T-helper 1 cell treated with Interleukin-12 subunit alpha and Interleukin-12 subunit beta and Interleukin-4 antibody, amounts not matched to agents 30 μg/mL and 1 μg/mL, for 36 hours (primary cell): ENCODE results near the gene AZGP1.
"Not testable (repeated sequence)": the region's sequence is repeated elsewhere in the genome, so short reads cannot be mapped to it uniquely, and the experiment has no call there.

Source experiments
- H3K27ac Mint-ChIP-seq: one replicate; pipeline ENCODE4 v1.8.0; 2021; ENCODE audit warnings: mild to moderate bottlenecking, mixed read lengths
- H3K27me3 Mint-ChIP-seq: one replicate; pipeline ENCODE4 v1.8.0; 2021; ENCODE audit warnings: low read depth, mixed read lengths
- H3K36me3 Mint-ChIP-seq: one replicate; pipeline ENCODE4 v1.8.0; 2021; ENCODE audit warnings: low read depth, mixed read lengths
- H3K4me1 Mint-ChIP-seq: one replicate; pipeline ENCODE4 v1.8.0; 2021; ENCODE audit warnings: low read depth, mixed read lengths
- H3K4me3 Mint-ChIP-seq: one replicate; pipeline ENCODE4 v1.8.0; 2021; ENCODE audit warnings: mild to moderate bottlenecking, moderate library complexity, mixed read lengths
- H3K9me3 Mint-ChIP-seq: one replicate; pipeline ENCODE4 v1.8.0; 2021; ENCODE audit warnings: mixed read lengths

AZGP1 gene

GRCh38 chr7:99949645-99950228 is 26.1 kb downstream of the AZGP1 start:
- Mint-ChIP-seq H3K27me3 (peaks cover 8% of the 10 kb centered on the region), H3K4me1 (peaks cover 2% of the 10 kb centered on the region), H3K27ac (no peak overlapping the region), H3K36me3 (no peaks in the 10 kb centered on the region), H3K4me3 (no peak overlapping the region), H3K9me3 (peaks cover 14% of the 10 kb centered on the region)

- Mint-ChIP-seq H3K4me1 (peaks cover 8% of the 10 kb centered on the region), H3K27ac (no peak overlapping the region), H3K4me3 (no peak overlapping the region), H3K9me3 (peaks cover 14% of the 10 kb centered on the region), H3K36me3 (no peaks in the 10 kb centered on the region), H3K27me3 (peaks cover 12% of the 10 kb centered on the region)
Observed at GRCh38 chr7:99947608-99948007, 28.2 kb downstream of the AZGP1 start.

- peaks cover 8% of the 10 kb centered on the region for H3K4me1 Mint-ChIP-seq
- no peak overlapping the region for H3K27ac Mint-ChIP-seq
- peaks cover 16% of the 10 kb centered on the region for H3K27me3 Mint-ChIP-seq
- peaks cover under 1% of the 10 kb centered on the region for H3K9me3 Mint-ChIP-seq
- no peaks in the 10 kb centered on the region for H3K36me3 Mint-ChIP-seq
- H3K4me3 Mint-ChIP-seq, result no peak overlapping the region
Observed at GRCh38 chr7:99944497-99945070, 31.2 kb downstream of the AZGP1 start.

GRCh38 chr7:99943641-99944496 is 32.0 kb downstream of the AZGP1 start:
- Mint-ChIP-seq H3K27ac (no peak overlapping the region), H3K4me1 (peaks cover 8% of the 10 kb centered on the region), H3K4me3 (no peak overlapping the region), H3K36me3 (no peaks in the 10 kb centered on the region), H3K9me3 (peaks cover 6% of the 10 kb centered on the region), H3K27me3 (peaks cover 22% of the 10 kb centered on the region)

GRCh38 chr7:99938296-99938695 is 37.5 kb downstream of the AZGP1 start:
- Mint-ChIP-seq H3K27ac (no peak overlapping the region), H3K9me3 (peaks cover 14% of the 10 kb centered on the region), H3K27me3 (peaks cover 19% of the 10 kb centered on the region), H3K4me1 (peaks cover 4% of the 10 kb centered on the region), H3K4me3 (no peak overlapping the region), H3K36me3 (no peaks in the 10 kb centered on the region)

- not testable (repeated sequence) for H3K4me1 Mint-ChIP-seq, H3K36me3 Mint-ChIP-seq, H3K4me3 Mint-ChIP-seq, H3K27ac Mint-ChIP-seq
- Mint-ChIP-seq H3K27me3 (peaks cover 13% of the 10 kb centered on the region), H3K9me3 (peaks cover 14% of the 10 kb centered on the region)
Observed at GRCh38 chr7:99935009-99935408, 40.8 kb downstream of the AZGP1 start.

- Mint-ChIP-seq H3K27ac (no peak overlapping the region), H3K4me1 (peaks cover 23% of the 10 kb centered on the region), H3K27me3 (peaks cover 28% of the 10 kb centered on the region), H3K9me3 (no peaks in the 10 kb centered on the region), H3K36me3 (no peaks in the 10 kb centered on the region), H3K4me3 (no peak overlapping the region)
Observed at GRCh38 chr7:99930376-99930775, 45.5 kb downstream of the AZGP1 start.

- peaks cover 20% of the 10 kb centered on the region for H3K4me1 Mint-ChIP-seq
- H3K9me3 Mint-ChIP-seq, result no peaks in the 10 kb centered on the region
- peak overlapping the region; percentile 48 for H3K4me3 Mint-ChIP-seq
- no peaks in the 10 kb centered on the region for H3K36me3 Mint-ChIP-seq
- H3K27me3 Mint-ChIP-seq, result peaks cover 30% of the 10 kb centered on the region
- no peak overlapping the region for H3K27ac Mint-ChIP-seq
Observed at GRCh38 chr7:99929730-99930053, 46.1 kb downstream of the AZGP1 start.

GRCh38 chr7:99928994-99929729 is 46.7 kb downstream of the AZGP1 start, which contains the start of gene GJC3:
GJC3 (minus strand) TSS chr7:99929620; CDS start chr7:99929620, 0 bp downstream.
- no peaks in the 10 kb centered on the region for H3K36me3 Mint-ChIP-seq
- H3K9me3 Mint-ChIP-seq, result no peaks in the 10 kb centered on the region
- H3K27me3 Mint-ChIP-seq, result peaks cover 32% of the 10 kb centered on the region
- no peak within 1 kb of the TSS for H3K27ac Mint-ChIP-seq
- H3K4me3 Mint-ChIP-seq, result peak within 1 kb of the TSS; percentile 48
- H3K4me1 Mint-ChIP-seq, result peaks cover 20% of the 10 kb centered on the region

GRCh38 chr7:99928188-99928587 is 47.6 kb downstream of the AZGP1 start:
- H3K4me3 Mint-ChIP-seq, result no peak overlapping the region

GRCh38 chr7:99927536-99927935 is 48.3 kb downstream of the AZGP1 start:
- Mint-ChIP-seq H3K9me3 (no peaks in the 10 kb centered on the region), H3K27ac (no peak overlapping the region), H3K27me3 (peaks cover 32% of the 10 kb centered on the region), H3K4me1 (peaks cover 20% of the 10 kb centered on the region), H3K4me3 (no peak overlapping the region), H3K36me3 (no peaks in the 10 kb centered on the region)

More at GRCh38 chr7:99928188-99928587, 47.6 kb downstream of the AZGP1 start:
- Mint-ChIP-seq H3K9me3 (no peaks in the 10 kb centered on the region), H3K27ac (no peak overlapping the region), H3K4me1 (peaks cover 20% of the 10 kb centered on the region), H3K36me3 (no peaks in the 10 kb centered on the region), H3K27me3 (peaks cover 32% of the 10 kb centered on the region)

GRCh38 chr7:99926321-99926720 is 49.5 kb downstream of the AZGP1 start:
- H3K27ac Mint-ChIP-seq, result no peak overlapping the region
- peaks cover 4% of the 10 kb centered on the region for H3K36me3 Mint-ChIP-seq
- peaks cover 32% of the 10 kb centered on the region for H3K27me3 Mint-ChIP-seq
- no peak overlapping the region for H3K4me3 Mint-ChIP-seq
- H3K9me3 Mint-ChIP-seq, result no peaks in the 10 kb centered on the region
- H3K4me1 Mint-ChIP-seq, result peaks cover 20% of the 10 kb centered on the region

GRCh38 chr7:99923200-99923599 is 52.6 kb downstream of the AZGP1 start:
- Mint-ChIP-seq H3K9me3 (no peaks in the 10 kb centered on the region), H3K27ac (no peak overlapping the region), H3K36me3 (peaks cover 9% of the 10 kb centered on the region), H3K27me3 (peaks cover 24% of the 10 kb centered on the region), H3K4me3 (no peak overlapping the region), H3K4me1 (peaks cover 9% of the 10 kb centered on the region)

GRCh38 chr7:99920149-99920548 is 55.7 kb downstream of the AZGP1 start:
- peak overlapping the region; percentile 91 for H3K4me3 Mint-ChIP-seq
- peaks cover 25% of the 10 kb centered on the region for H3K36me3 Mint-ChIP-seq
- H3K27me3 Mint-ChIP-seq, result peaks cover 4% of the 10 kb centered on the region
- peak overlapping the region; percentile 89 for H3K27ac Mint-ChIP-seq
- H3K4me1 Mint-ChIP-seq, result peaks cover 28% of the 10 kb centered on the region
- no peaks in the 10 kb centered on the region for H3K9me3 Mint-ChIP-seq
